ENCODE results near the gene EFL1. TPM values are rescaled to one million over a fixed set of nuclear protein-coding genes. Genes with fewer than 3 reads are reported as not detected.

The EFL1 gene
- total and polyA plus RNA-seq, 10 of the 15 experiments (the other 5 are each of a cell fraction or from before 2014, with no cell fraction given): 6.2 to 42.3 (median 24.7) TPM

DNA sequence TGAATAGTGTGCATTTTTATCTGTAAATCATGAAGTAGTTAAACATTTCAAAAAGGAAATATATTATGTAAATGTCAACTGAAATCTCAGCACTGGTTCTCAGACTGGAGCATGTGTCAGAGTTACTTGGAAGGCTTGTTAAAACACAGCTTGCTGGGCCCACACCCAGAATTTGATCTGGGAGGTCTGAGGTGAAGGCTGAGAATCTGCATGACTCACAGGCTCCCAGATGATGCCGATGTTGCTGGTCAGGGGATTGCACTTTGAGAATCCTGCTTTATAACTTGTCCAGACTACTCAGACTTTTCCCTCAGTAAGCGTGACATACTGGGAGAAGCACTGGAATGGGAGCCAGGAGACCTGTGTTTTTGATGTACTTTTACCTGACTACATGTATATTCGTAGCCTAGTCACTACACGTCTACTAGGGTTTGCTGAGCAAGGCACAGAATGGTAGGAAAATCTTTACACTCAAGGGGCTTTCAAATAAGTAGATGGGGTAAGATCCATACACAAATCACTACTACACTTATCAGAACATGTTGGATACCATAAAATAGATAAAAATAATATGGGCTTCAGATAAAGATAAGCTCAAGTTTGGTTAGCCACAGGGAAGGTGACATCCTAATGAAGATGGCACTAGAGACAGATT is 139.7 kb downstream of the EFL1 start:
- Histone ChIP-seq H3K4me2 (ENCODE audit: control insufficient read depth, insufficient read depth) (no peak overlapping the region), H3K79me2 (ENCODE audit: control insufficient read depth, insufficient read depth, low read length) (no peaks in the 10 kb centered on the region), H3K9ac (ENCODE audit: control insufficient read depth, insufficient read depth, low read length) (no peak overlapping the region), H4K20me1 (ENCODE audit: control insufficient read depth, insufficient read depth) (no peaks in the 10 kb centered on the region), H3K4me3 (no peak overlapping the region), H3K4me1 (ENCODE audit: control insufficient read depth, insufficient read depth, low read length) (no peaks in the 10 kb centered on the region), H3K27me3 (replicated peaks in 1 of 2; ENCODE audit: control insufficient read depth in 2 of 2, insufficient read depth in 2 of 2, low read length in 1 of 2) (no peaks in the 10 kb centered on the region), H3K36me3 (ENCODE audit: control insufficient read depth in 2 of 2, insufficient read depth in 2 of 2, low read length in 1 of 2) (peaks cover 0 to 2% of the 10 kb centered on the region in 2 experiments; a peak in 1 of 4 replicates), H3K27ac (ENCODE audit: control insufficient read depth, insufficient read depth) (no peak overlapping the region), H3K9me3 (replicated peaks; ENCODE audit: control insufficient read depth, insufficient read depth, low read length) (no peaks in the 10 kb centered on the region), H2AFZ (ENCODE audit: control insufficient read depth, low read depth, low read length) (no peak overlapping the region)
- ChIA-PET RAD21 (ENCODE audit: unreplicated experiment) (no interaction called here), SMC1A (ENCODE audit: uncharacterized antibody, unreplicated experiment) (interaction anchor here (0.6 kb wide), 1 partner anchor 972 kb away, joined by 3 read pairs; no protein-coding TSS in a partner anchor), CTCF (interaction anchor here (0.5 to 0.9 kb wide), 3 partner anchors 15 to 103 kb away, joined by 3 to 5 read pairs (median 3); no protein-coding TSS in a partner anchor), POLR2A (no interaction called here)
- no TSS peak for BruUV-seq (replicated peaks)
- in situ Hi-C loops (cut with MboI): no loop called here
- ATAC-seq (no peak), FAIRE-seq (no peak), DNase-seq (ENCODE audit: low read depth, low spot score) (no peak)
- intact Hi-C loops (cut with micrococcal nuclease; ENCODE audit: unreplicated experiment): no loop called here
- WGBS (ENCODE audit: insufficient coverage, insufficient replicate concordance, low lambda C conversion rate, missing lambda C conversion rate): 82% methylated on average over 4 of the region's 4 CpGs
- TF ChIP-seq CREM (IDR thresholded peaks at IDR 0.05; ENCODE audit: low read depth): no peak
- TF ChIP-seq NFIC (IDR thresholded peaks at IDR 0.05; ENCODE audit: low read depth, low read length): no peak
- TF ChIP-seq MTA3 (IDR thresholded peaks at IDR 0.05; ENCODE audit: borderline replicate concordance, low read length): no peak
- no peak for TF ChIP-seq NR2F1 (conservative IDR thresholded peaks at IDR 0.05)
- TF ChIP-seq, protein P1, sequence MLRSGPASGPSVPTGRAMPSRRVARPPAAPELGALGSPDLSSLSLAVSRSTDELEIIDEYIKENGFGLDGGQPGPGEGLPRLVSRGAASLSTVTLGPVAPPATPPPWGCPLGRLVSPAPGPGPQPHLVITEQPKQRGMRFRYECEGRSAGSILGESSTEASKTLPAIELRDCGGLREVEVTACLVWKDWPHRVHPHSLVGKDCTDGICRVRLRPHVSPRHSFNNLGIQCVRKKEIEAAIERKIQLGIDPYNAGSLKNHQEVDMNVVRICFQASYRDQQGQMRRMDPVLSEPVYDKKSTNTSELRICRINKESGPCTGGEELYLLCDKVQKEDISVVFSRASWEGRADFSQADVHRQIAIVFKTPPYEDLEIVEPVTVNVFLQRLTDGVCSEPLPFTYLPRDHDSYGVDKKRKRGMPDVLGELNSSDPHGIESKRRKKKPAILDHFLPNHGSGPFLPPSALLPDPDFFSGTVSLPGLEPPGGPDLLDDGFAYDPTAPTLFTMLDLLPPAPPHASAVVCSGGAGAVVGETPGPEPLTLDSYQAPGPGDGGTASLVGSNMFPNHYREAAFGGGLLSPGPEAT (IDR thresholded peaks at IDR 0.05; ENCODE audit: low read depth): no peak
- TF ChIP-seq, protein P2, sequence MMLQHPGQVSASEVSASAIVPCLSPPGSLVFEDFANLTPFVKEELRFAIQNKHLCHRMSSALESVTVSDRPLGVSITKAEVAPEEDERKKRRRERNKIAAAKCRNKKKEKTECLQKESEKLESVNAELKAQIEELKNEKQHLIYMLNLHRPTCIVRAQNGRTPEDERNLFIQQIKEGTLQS (IDR thresholded peaks at IDR 0.05; ENCODE audit: borderline replicate concordance, extremely low read depth, low read depth, low read length): no peak
- TF ChIP-seq CBX5 (IDR thresholded peaks at IDR 0.05; ENCODE audit: low read depth): no peak
- no peak for TF ChIP-seq BACH1 (IDR thresholded peaks at IDR 0.05; ENCODE audit: borderline replicate concordance)
- TF ChIP-seq MAX (IDR thresholded peaks at IDR 0.05; ENCODE audit: low read depth, low read length): no peak
- no peak for TF ChIP-seq BCL11A (IDR thresholded peaks at IDR 0.05; ENCODE audit: low read depth, low read length)
- no peak for TF ChIP-seq CHD1 (IDR thresholded peaks at IDR 0.05; ENCODE audit: low read depth, low read length)
- TF ChIP-seq SMAD1 (IDR thresholded peaks at IDR 0.05; ENCODE audit: low read depth, partially characterized antibody): no peak
- TF ChIP-seq MYB (IDR thresholded peaks at IDR 0.05; ENCODE audit: borderline replicate concordance, low read depth, low read length): no peak
- no peak for TF ChIP-seq BHLHE40 (IDR thresholded peaks at IDR 0.05; ENCODE audit: borderline replicate concordance in 1 of 2, low read depth in 2 of 2, low read length in 1 of 2)
- no peak for TF ChIP-seq USF2 (IDR thresholded peaks at IDR 0.05; ENCODE audit: borderline replicate concordance, low read depth, low read length)
- TF ChIP-seq, protein P3, sequence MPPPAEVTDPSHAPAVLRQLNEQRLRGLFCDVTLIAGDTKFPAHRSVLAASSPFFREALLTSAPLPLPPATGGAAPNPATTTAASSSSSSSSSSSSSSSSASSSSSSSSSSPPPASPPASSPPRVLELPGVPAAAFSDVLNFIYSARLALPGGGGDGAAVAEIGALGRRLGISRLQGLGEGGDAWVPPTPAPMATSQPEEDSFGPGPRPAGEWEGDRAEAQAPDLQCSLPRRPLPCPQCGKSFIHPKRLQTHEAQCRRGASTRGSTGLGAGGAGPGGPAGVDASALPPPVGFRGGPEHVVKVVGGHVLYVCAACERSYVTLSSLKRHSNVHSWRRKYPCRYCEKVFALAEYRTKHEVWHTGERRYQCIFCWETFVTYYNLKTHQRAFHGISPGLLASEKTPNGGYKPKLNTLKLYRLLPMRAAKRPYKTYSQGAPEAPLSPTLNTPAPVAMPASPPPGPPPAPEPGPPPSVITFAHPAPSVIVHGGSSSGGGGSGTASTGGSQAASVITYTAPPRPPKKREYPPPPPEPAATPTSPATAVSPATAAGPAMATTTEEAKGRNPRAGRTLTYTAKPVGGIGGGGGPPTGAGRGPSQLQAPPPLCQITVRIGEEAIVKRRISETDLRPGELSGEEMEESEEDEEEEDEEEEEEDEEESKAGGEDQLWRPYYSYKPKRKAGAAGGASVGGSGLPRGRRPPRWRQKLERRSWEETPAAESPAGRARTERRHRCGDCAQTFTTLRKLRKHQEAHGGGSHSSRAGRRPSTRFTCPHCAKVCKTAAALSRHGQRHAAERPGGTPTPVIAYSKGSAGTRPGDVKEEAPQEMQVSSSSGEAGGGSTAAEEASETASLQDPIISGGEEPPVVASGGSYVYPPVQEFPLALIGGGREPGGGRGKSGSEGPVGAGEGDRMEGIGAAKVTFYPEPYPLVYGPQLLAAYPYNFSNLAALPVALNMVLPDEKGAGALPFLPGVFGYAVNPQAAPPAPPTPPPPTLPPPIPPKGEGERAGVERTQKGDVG (CRISPR knock-in tag; IDR thresholded peaks at IDR 0.05): no peak
- no peak for TF ChIP-seq SPI1 (IDR thresholded peaks at IDR 0.05; ENCODE audit: borderline replicate concordance, insufficient read depth, low read depth, low read length)

Data from GM12878 (cell line).